OCI-LY3 (cell line): ENCODE measurements around the gene ZDHHC19.
A peak's percentile ranks its signal among the peaks of the same experiment; 100 is the strongest.

ENCODE experiments used
- H2AFZ ChIP-seq: fragments of 200-600, 300-600 bp; shearing (Covaris generic); 2 replicates; pipeline ENCODE4 v1.6.0; 2014; ENCODE audit warnings: antibody characterized with exemption, low read depth, low read length
- H3K27ac ChIP-seq: fragments of 200-600, 300-600 bp; sonication (generic); 2 replicates; pipeline ENCODE4 v1.5.1; 2014; ENCODE audit warnings: mild to moderate bottlenecking, low read length, moderate library complexity, mixed read lengths
- H3K27me3 ChIP-seq: fragments of 200-600, 300-600 bp; sonication (generic); 2 replicates; pipeline ENCODE4 v1.6.1; 2014; ENCODE audit warnings: low read depth, low read length, mixed read lengths
- H3K36me3 ChIP-seq: fragments of 200-600, 300-600 bp; sonication (generic); replicated peaks from 2 replicates; pipeline ENCODE3; 2014; ENCODE audit warnings: low read depth, low read length, mixed read lengths
- H3K4me1 ChIP-seq: fragments of 300-600, 200-600 bp; sonication (generic); 2 replicates; pipeline ENCODE4 v1.6.1; 2014; ENCODE audit warnings: low read length, mixed read lengths
- H3K4me2 ChIP-seq: fragments of 200-600, 300-600 bp; sonication (generic); 2 replicates; pipeline ENCODE4 v1.6.1; 2014; ENCODE audit warnings: low read length, mixed read lengths
- H3K4me3 ChIP-seq: fragments of 300-600, 200-600 bp; sonication (generic); 2 replicates; pipeline ENCODE4 v1.5.1; 2014; ENCODE audit warnings: antibody characterized with exemption, mild to moderate bottlenecking, low read length, moderate library complexity
- H3K79me2 ChIP-seq: fragments of 300-600, 200-600 bp; shearing (Covaris generic); 2 replicates; pipeline ENCODE4 v1.6.1; 2014; ENCODE audit warnings: mild to moderate bottlenecking, low read length, mixed read lengths
- H3K9ac ChIP-seq: fragments of 300-600, 200-600 bp; shearing (Covaris generic); 2 replicates; pipeline ENCODE4 v1.6.0; 2014; ENCODE audit warnings: mild to moderate bottlenecking, low read length, moderate library complexity
- H3K9me3 ChIP-seq: fragments of 200-600, 300-600 bp; shearing (Covaris generic); 2 replicates; pipeline ENCODE4 v1.6.1; 2014; ENCODE audit warnings: low read length, mixed read lengths; ENCODE audit not compliant: insufficient read depth
- H4K20me1 ChIP-seq: fragments of 200-600, 300-600 bp; sonication (generic); 2 replicates; pipeline ENCODE4 v1.6.1; 2016; ENCODE audit warnings: low read length, mixed read lengths; ENCODE audit not compliant: insufficient read depth
- CTCF ChIP-seq: fragments of 200-600, 300-600 bp; sonication (generic); IDR thresholded peaks from 2 replicates; pipeline ENCODE4 v1.5.1; 2014; ENCODE audit warnings: antibody characterized with exemption, low read length, low read depth
- EZH2phosphoT487 ChIP-seq: fragments of 200-600 bp; shearing (Covaris generic); IDR thresholded peaks from 2 replicates; pipeline ENCODE4 v1.6.1; 2018; ENCODE audit warnings: antibody characterized with exemption, mixed run types, low read depth

ZDHHC19 gene

GRCh38 chr3:196222876-196223595 lies 11.8 kb upstream of the ZDHHC19 start:
- no peak overlapping the region for H3K9ac ChIP-seq
- TF ChIP-seq CTCF (no peak), EZH2phosphoT487 (no peak)
- H3K4me1 ChIP-seq: peaks cover 8% of the 10 kb centered on the region; the same call in 1 of the 2 replicates
- H3K79me2 ChIP-seq: no peaks in the 10 kb centered on the region
- H3K4me3 ChIP-seq: peak overlapping the region; percentile 61
- H4K20me1 ChIP-seq: no peaks in the 10 kb centered on the region
- no peaks in the 10 kb centered on the region for H3K36me3 ChIP-seq
- H2AFZ ChIP-seq: peak overlapping the region; percentile 67
- H3K27me3 ChIP-seq: no peaks in the 10 kb centered on the region
- no peak overlapping the region for H3K27ac ChIP-seq
- H3K9me3 ChIP-seq: no peaks in the 10 kb centered on the region
- H3K4me2 ChIP-seq: peak overlapping the region; percentile 57

- no peak for TF ChIP-seq EZH2phosphoT487
- TF ChIP-seq CTCF: no peak
- Histone ChIP-seq H3K9me3 (no peaks in the 10 kb centered on the region), H4K20me1 (no peaks in the 10 kb centered on the region)
Measured at GRCh38 chr3:196220991-196221390, 9.8 kb upstream of the ZDHHC19 start.

DNA sequence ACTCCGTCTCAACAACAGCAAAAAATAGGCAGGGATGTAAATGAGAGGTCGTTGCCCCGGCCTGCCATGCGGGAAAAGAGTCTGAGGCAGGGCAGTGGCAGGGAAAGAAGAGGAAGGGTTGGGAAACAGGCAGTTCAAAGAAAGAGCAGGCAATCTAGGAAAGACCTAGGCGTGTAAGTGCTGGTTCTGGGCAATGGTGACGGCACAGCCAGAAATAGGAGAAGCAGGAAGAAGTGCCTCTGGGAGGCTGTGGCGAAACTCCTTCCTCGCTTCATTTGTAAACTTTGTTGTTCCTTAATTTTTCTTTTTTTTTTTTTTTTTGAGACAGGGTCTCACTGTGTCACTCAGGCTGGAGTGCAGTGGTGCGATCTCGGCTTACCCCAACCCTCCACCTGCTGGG lies 9.4 kb upstream of the ZDHHC19 start:
- Histone ChIP-seq H3K4me3 (no peak overlapping the region), H3K36me3 (no peaks in the 10 kb centered on the region), H3K4me1 (peaks cover 8% of the 10 kb centered on the region; the same call in 1 of the 2 replicates), H3K27me3 (no peaks in the 10 kb centered on the region), H3K9me3 (no peaks in the 10 kb centered on the region), H4K20me1 (no peaks in the 10 kb centered on the region), H3K79me2 (no peaks in the 10 kb centered on the region), H2AFZ (no peak overlapping the region), H3K27ac (no peak overlapping the region), H3K9ac (no peak overlapping the region), H3K4me2 (no peak overlapping the region)
- TF ChIP-seq EZH2phosphoT487: no peak
- no peak for TF ChIP-seq CTCF

More at GRCh38 chr3:196220991-196221390, 9.8 kb upstream of the ZDHHC19 start:
- no peak overlapping the region for H2AFZ ChIP-seq
- no peak overlapping the region for H3K9ac ChIP-seq
- H3K27ac ChIP-seq: no peak overlapping the region
- peaks cover 8% of the 10 kb centered on the region; the same call in 1 of the 2 replicates for H3K4me1 ChIP-seq
- H3K79me2 ChIP-seq: no peaks in the 10 kb centered on the region
- H3K4me3 ChIP-seq: no peak overlapping the region
- H3K4me2 ChIP-seq: no peak overlapping the region
- H3K27me3 ChIP-seq: no peaks in the 10 kb centered on the region
- no peaks in the 10 kb centered on the region for H3K36me3 ChIP-seq

DNA sequence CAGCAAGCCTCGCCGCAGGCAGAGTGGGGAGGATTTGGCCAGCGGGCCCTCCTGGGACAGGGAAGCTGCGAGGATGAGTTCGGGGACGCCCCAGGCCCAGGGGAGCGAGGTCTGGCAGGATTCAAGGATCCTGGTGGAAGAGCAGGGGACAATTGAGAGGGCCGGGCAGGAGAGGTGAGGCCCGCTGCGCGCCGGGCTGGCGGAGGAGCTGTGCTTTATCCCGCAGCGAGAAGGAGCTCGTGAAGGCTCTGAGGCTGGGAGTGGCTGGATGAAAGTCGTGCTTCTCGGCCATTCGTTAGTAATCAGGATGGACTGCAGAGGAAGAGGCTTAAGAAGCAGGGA lies 8.7 kb upstream of the ZDHHC19 start:
- Histone ChIP-seq H3K36me3 (no peaks in the 10 kb centered on the region), H3K4me3 (peak overlapping the region; percentile 81), H3K9ac (no peak overlapping the region), H3K4me1 (peaks cover 8% of the 10 kb centered on the region; the same call in 1 of the 2 replicates), H3K79me2 (no peaks in the 10 kb centered on the region), H2AFZ (peak overlapping the region; percentile 99), H3K27me3 (no peaks in the 10 kb centered on the region), H4K20me1 (no peaks in the 10 kb centered on the region), H3K9me3 (no peaks in the 10 kb centered on the region), H3K4me2 (peak overlapping the region; percentile 81), H3K27ac (no peak overlapping the region)
- TF ChIP-seq CTCF (no peak), EZH2phosphoT487 (no peak)
